MM.1S (cell line): ENCODE results near the gene IL17RB.

Source experiments
- EZH2 ChIP-seq: fragments of 300-600 bp; sonication (generic); optimal IDR thresholded peaks from 2 replicates; pipeline ENCODE3; 2017; ENCODE audit warnings: low read depth, mild to moderate bottlenecking, antibody characterized with exemption, low read length, mixed read lengths
- EZH2phosphoT487 ChIP-seq: fragments of 300-600 bp; sonication (generic); IDR thresholded peaks from 2 replicates; pipeline ENCODE4 v1.6.1; 2018; ENCODE audit warnings: antibody characterized with exemption, low read length
- TF ChIP-seq, protein P1 (sequence below): fragments of 300-600 bp; sonication (generic); IDR thresholded peaks from 2 replicates; pipeline ENCODE4 v1.5.1; 2016; ENCODE audit warnings: antibody characterized with exemption, low read length, mixed read lengths

DNA sequence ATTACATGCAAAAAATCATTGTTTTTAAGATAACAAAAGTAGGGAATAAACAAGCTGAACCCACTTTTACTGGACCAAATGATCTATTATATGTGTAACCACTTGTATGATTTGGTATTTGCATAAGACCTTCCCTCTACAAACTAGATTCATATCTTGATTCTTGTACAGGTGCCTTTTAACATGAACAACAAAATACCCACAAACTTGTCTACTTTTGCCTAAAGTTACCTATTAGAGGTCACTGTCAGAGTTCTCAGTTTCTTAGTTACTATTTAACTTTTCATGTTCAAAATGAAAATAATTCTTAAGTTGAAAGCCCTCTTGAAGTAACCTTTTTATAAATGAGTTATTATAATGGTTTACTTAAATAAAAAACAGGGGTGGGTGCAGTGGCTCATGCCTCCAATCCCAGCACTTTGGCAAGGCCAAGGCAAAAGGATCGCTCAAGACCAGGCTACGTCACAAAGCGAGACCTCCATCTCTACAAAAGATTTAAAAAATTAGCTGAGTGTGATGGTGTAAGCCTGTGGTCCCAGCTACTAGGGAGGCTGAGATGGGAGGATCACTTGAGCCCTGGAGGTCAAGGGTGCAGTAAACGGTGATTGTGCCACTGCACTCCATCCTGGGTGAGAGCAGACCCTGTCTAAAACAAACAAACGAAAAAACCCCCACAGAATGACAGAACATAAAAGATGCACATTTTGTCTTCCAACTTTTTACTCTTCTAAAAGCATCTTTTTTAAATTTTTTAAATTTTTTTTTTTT is 19.5 kb downstream of the IL17RB start:
- TF ChIP-seq, protein P1, sequence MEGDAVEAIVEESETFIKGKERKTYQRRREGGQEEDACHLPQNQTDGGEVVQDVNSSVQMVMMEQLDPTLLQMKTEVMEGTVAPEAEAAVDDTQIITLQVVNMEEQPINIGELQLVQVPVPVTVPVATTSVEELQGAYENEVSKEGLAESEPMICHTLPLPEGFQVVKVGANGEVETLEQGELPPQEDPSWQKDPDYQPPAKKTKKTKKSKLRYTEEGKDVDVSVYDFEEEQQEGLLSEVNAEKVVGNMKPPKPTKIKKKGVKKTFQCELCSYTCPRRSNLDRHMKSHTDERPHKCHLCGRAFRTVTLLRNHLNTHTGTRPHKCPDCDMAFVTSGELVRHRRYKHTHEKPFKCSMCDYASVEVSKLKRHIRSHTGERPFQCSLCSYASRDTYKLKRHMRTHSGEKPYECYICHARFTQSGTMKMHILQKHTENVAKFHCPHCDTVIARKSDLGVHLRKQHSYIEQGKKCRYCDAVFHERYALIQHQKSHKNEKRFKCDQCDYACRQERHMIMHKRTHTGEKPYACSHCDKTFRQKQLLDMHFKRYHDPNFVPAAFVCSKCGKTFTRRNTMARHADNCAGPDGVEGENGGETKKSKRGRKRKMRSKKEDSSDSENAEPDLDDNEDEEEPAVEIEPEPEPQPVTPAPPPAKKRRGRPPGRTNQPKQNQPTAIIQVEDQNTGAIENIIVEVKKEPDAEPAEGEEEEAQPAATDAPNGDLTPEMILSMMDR, result no peak
- TF ChIP-seq EZH2phosphoT487, result no peak
- no peak for TF ChIP-seq EZH2
